Caco-2 (cell line): ENCODE results near the gene KCTD1. TPM values are rescaled to one million over a fixed set of nuclear protein-coding genes. Genes with fewer than 3 reads are reported as not detected.

ENCODE experiments used
- BruUV-seq: library from RNA; stranded (reverse); fragments of 400-500 nt; replicated peaks from 2 replicates; lab custom pipeline; 2021; lab: Mats Ljungman, UMichigan
- CTCF ChIA-PET: fragments of 300-600 bp; sonication (Branson Sonifier 250); formaldehyde crosslinking; loops from one replicate; lab custom pipeline; 2022; ENCODE audit warnings: antibody characterized with exemption; lab: Charles Lee
- POLR2A ChIA-PET: fragments of 300-600 bp; sonication (Branson Sonifier 250); formaldehyde crosslinking; loops from one replicate; lab custom pipeline; 2022; ENCODE audit warnings: antibody characterized with exemption; lab: Charles Lee
- DNase-seq, 2 experiments: peaks; one replicate each; pipeline versions ENCODE4 v3.0.0 to v3.0.0-alpha.2; 2020 to 2022
- H3K27me3 ChIP-seq: replicated peaks from 2 replicates; pipeline ENCODE4 v1.6.0; 2011; ENCODE audit warnings: low read length; ENCODE audit not compliant: control insufficient read depth, insufficient read depth
- H3K36me3 ChIP-seq: 2 replicates; pipeline ENCODE4 v1.5.1; 2011; ENCODE audit warnings: low read length; ENCODE audit not compliant: control insufficient read depth, insufficient read depth
- H3K4me1 ChIP-seq: fragments of 250-450 bp; sonication (Bioruptor Pico); 2 replicates; pipeline ENCODE4 v1.5.1; 2020; ENCODE audit warnings: mild to moderate bottlenecking
- H3K4me3 ChIP-seq: 2 replicates; pipeline ENCODE4 v1.5.1; 2011; ENCODE audit warnings: low read depth, mild to moderate bottlenecking, control low read depth, low read length
- H3K9me3 ChIP-seq: fragments of 250-450 bp; sonication (Bioruptor Pico); 2 replicates; pipeline ENCODE4 v1.5.1; 2020; ENCODE audit warnings: mild to moderate bottlenecking, moderate library complexity
- H3K27ac Mint-ChIP-seq: one replicate; pipeline ENCODE4 v1.8.0; 2022; ENCODE audit warnings: mixed read lengths; ENCODE audit not compliant: unreplicated experiment
- H3K27me3 Mint-ChIP-seq: one replicate; pipeline ENCODE4 v1.8.0; 2022; ENCODE audit warnings: mixed read lengths; ENCODE audit not compliant: insufficient read depth, unreplicated experiment
- H3K36me3 Mint-ChIP-seq: one replicate; pipeline ENCODE4 v1.8.0; 2022; ENCODE audit warnings: mild to moderate bottlenecking, mixed read lengths; ENCODE audit not compliant: insufficient read depth, unreplicated experiment
- H3K4me1 Mint-ChIP-seq: one replicate; pipeline ENCODE4 v1.8.0; 2022; ENCODE audit warnings: low read depth, mixed read lengths; ENCODE audit not compliant: unreplicated experiment
- H3K4me3 Mint-ChIP-seq: one replicate; pipeline ENCODE4 v1.8.0; 2022; ENCODE audit warnings: mild to moderate bottlenecking, moderate library complexity, mixed read lengths; ENCODE audit not compliant: unreplicated experiment
- H3K9me3 Mint-ChIP-seq: one replicate; pipeline ENCODE4 v1.8.0; 2022; ENCODE audit warnings: mixed read lengths; ENCODE audit not compliant: unreplicated experiment
- CTCF ChIP-seq, 2 experiments: fragments of 200-600 bp in 1 of 2; IDR thresholded peaks; 1 replicate in 1 of 2; 2 replicates in 1 of 2; pipeline versions ENCODE4 v1.5.1 to v1.8.0; 2011 to 2022; ENCODE audit warnings: antibody characterized with exemption in 1 of 2, control low read depth in 1 of 2, inconsistent platforms in 1 of 2, low read depth in 1 of 2, low read length in 1 of 2, mild to moderate bottlenecking in 1 of 2, moderate library complexity in 1 of 2; ENCODE audit not compliant: insufficient read depth in 1 of 2, severe bottlenecking in 1 of 2, unreplicated experiment in 1 of 2
- intact Hi-C: fragments of 100-400 bp; cut with micrococcal nuclease; formaldehyde crosslinking; loops from one replicate; pipeline ENCODE4 v1.10.0; 2022; ENCODE audit not compliant: unreplicated experiment
- total RNA-seq: library from RNA; stranded (reverse); gene quantifications from 2 replicates; pipeline ENCODE4 v1.2.3, GENCODE V29; 2022

Gene KCTD1
- total RNA-seq, 1 experiment from 2014 or later, result 5.7 TPM

DNA sequence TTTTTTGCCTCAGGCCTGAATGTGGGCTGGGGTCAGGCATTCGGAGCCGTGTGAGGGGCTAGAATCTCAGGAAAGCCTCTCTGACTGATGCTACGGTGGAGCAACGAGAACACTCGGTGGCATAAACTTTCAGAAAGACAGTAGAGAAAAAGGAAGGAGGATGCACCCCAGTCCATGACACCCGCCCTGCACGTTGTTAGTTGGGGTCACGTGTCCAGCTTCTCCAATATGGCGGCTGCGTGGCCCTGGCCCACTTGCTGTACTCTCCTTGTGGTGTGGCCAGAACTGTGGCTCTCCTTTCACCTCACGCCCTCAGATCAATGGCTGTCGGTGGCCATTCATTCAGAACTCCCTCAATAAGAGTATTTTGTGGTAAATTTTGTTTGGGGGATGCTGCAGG is 131.2 kb downstream of the KCTD1 start:
- no peaks in the 10 kb centered on the region for H3K4me1 Mint-ChIP-seq
- ChIA-PET POLR2A (no interaction called here), CTCF (interaction anchor here (0.7 kb wide), 1 partner anchor 30 kb away, joined by 4 read pairs; no protein-coding TSS in a partner anchor)
- no peak overlapping the region for H3K27ac Mint-ChIP-seq
- no peaks in the 10 kb centered on the region for H3K27me3 ChIP-seq
- TF ChIP-seq CTCF (IDR thresholded peaks at IDR 0.05; ENCODE audit: insufficient read depth in 1 of 2, low read depth in 1 of 2, low read length in 1 of 2, severe bottlenecking in 1 of 2, unreplicated experiment in 1 of 2), result no peak
- no TSS peak for BruUV-seq
- H3K4me3 ChIP-seq, result no peak overlapping the region
- no peaks in the 10 kb centered on the region for H3K9me3 Mint-ChIP-seq
- intact Hi-C loops, result no loop called here
- H3K27me3 Mint-ChIP-seq, result no peaks in the 10 kb centered on the region
- no peaks in the 10 kb centered on the region for H3K36me3 Mint-ChIP-seq
- no peaks in the 10 kb centered on the region for H3K4me1 ChIP-seq
- DNase-seq, result no peak
- H3K36me3 ChIP-seq, result no peaks in the 10 kb centered on the region
- H3K4me3 Mint-ChIP-seq, result no peak overlapping the region
- no peaks in the 10 kb centered on the region for H3K9me3 ChIP-seq

- Mint-ChIP-seq H3K36me3 (no peaks in the 10 kb centered on the region), H3K27ac (no peak overlapping the region), H3K4me3 (no peak overlapping the region), H3K9me3 (no peaks in the 10 kb centered on the region), H3K27me3 (no peaks in the 10 kb centered on the region), H3K4me1 (no peaks in the 10 kb centered on the region)
- ChIA-PET CTCF (no interaction called here), POLR2A (no interaction called here)
- intact Hi-C loops, result no loop called here
- Histone ChIP-seq H3K9me3 (no peaks in the 10 kb centered on the region), H3K4me3 (no peak overlapping the region), H3K27me3 (no peaks in the 10 kb centered on the region), H3K36me3 (no peaks in the 10 kb centered on the region), H3K4me1 (no peaks in the 10 kb centered on the region)
- no peak for TF ChIP-seq CTCF (IDR thresholded peaks at IDR 0.05; ENCODE audit: insufficient read depth in 1 of 2, low read depth in 1 of 2, low read length in 1 of 2, severe bottlenecking in 1 of 2, unreplicated experiment in 1 of 2)
- no peak for DNase-seq
- BruUV-seq, result no TSS peak
Measured at GRCh38 chr18:26416652-26417150, 131.7 kb downstream of the KCTD1 start.

- no peaks in the 10 kb centered on the region for H3K9me3 ChIP-seq
- Mint-ChIP-seq H3K27me3 (no peaks in the 10 kb centered on the region), H3K36me3 (no peaks in the 10 kb centered on the region), H3K4me3 (no peak overlapping the region), H3K4me1 (no peaks in the 10 kb centered on the region), H3K27ac (no peak overlapping the region), H3K9me3 (no peaks in the 10 kb centered on the region)
- no peak for DNase-seq
- intact Hi-C loops, result no loop called here
- CTCF ChIA-PET, result no interaction called here
- H3K4me3 ChIP-seq, result no peak overlapping the region
- no peak for TF ChIP-seq CTCF (IDR thresholded peaks at IDR 0.05; ENCODE audit: insufficient read depth in 1 of 2, low read depth in 1 of 2, low read length in 1 of 2, severe bottlenecking in 1 of 2, unreplicated experiment in 1 of 2)
- POLR2A ChIA-PET, result no interaction called here
- H3K4me1 ChIP-seq, result no peaks in the 10 kb centered on the region
- BruUV-seq, result no TSS peak
- H3K27me3 ChIP-seq, result no peaks in the 10 kb centered on the region
- no peaks in the 10 kb centered on the region for H3K36me3 ChIP-seq
Measured at GRCh38 chr18:26415631-26416030, 132.7 kb downstream of the KCTD1 start.
